Stimulated activated CD8-positive, alpha-beta memory T cell treated with anti-CD3 and anti-CD28 coated beads, Interleukin-15, amount 100 ng/mL, for 1 hour (primary cell): Measurements from ENCODE around the gene USP6.
"Not testable (repeated sequence)": the region's sequence is repeated elsewhere in the genome, so short reads cannot be mapped to it uniquely, and the experiment has no call there.

Experiments used
- DNase-seq: peaks from one replicate; pipeline ENCODE4 v3.0.0-alpha.2; 2020; ENCODE audit warnings: low read depth

The USP6 gene

GRCh38 chr17:5122056-5122455, 6.2 kb downstream of the USP6 start:
- not testable (repeated sequence) for DNase-seq

DNA sequence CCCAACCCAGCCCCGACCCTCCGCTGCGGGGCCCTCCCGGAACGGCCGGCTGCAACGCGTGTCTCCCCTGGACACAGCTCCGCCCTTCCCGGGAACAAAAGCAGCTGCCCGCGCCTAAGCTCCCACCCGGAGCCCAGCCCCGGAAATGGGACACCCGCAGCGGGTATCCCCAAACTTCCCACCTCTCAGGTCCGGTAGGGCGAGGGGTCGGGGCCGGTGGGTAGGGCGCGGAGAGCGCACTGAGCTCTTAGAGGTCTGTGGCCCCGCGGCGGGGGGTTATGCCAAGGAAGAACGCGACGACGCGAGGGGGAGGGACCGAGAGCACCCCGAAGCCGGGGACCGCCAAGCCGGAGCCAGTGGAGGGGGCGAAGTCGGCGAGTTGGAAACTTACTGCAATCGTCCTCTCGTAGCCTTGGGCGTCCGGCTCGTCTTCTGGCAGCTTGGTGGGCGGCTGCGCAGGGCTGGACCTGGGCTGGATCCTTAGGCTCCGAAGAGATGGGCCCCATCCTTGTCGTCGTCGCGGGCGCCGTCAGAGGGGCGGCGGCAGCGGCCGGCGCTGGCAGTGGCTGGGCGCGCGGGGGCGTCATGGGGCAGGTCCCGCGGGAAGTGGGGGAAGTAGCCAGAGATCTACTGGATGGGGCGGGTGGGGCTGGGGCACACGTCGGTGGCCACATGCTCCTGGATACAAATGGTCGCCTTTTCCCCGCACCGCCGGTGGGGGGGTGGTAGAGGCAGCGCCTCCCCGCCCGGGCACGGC, 6.9 kb downstream of the USP6 start:
- no peak for DNase-seq

DNA sequence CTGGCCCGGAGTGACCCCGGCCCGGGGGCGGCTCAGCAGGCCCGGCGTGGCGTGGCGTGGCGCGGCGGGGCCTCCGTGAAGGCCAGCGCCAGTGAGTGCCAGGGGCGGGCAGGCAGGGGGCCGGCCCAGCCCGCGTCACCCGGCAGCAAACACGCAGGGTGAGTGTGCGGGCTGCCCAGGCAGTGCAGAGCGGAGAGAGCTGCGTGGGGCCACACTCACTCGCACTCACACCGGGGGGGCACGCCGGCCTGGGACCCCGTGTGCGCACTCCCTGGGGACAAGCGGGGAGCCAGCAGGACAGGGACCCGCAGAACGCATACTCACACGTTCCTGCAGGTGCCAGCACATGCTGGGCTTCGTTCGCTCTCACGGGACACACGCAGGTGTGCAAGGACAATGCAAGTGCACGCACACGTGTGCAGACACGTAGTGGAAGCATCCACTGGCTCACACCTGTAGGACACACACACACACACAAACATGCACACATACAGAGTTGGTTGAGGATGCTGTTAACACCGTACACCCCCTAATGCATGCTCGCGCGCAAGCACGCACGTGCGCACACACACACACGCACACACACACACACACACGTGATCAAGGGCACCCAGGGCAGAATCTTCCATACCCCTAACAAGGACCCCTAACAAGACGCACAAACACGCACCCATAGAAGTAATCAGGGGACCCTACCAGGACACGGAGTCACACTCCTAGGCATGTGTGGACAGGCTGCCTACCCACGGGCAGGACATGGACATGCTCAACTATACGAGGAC, 7.7 kb downstream of the USP6 start:
- no peak for DNase-seq

DNA sequence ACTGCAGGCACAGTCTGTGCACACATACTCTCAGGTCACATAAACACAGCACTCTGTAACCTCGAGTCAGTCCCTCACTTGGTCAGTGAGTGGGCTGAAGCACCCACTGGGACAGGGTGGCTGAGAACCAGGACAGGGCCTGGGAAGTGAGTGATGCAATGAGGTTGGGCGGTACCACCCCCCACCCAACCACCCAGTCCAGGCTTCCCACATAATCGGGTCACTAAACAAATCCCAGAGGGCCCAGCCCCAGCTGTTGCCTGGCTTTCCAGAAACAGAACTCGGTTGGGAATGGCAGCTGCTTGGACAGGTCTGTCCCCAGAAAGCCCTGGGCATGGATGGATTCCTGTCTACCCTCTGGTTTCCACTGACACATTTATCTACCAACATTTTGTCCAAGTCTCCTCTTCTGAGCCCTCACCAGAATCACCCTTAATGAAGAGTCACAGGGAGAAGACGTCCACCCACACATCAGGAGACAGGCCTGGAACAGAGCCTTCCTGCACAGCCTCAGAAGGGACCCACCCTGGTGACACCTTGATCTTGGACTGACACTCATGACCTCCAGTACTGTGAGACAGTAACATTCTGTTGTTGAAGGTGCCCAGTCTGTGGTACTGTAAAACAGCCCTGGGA, 8.4 kb downstream of the USP6 start:
- not testable (repeated sequence) for DNase-seq

DNA sequence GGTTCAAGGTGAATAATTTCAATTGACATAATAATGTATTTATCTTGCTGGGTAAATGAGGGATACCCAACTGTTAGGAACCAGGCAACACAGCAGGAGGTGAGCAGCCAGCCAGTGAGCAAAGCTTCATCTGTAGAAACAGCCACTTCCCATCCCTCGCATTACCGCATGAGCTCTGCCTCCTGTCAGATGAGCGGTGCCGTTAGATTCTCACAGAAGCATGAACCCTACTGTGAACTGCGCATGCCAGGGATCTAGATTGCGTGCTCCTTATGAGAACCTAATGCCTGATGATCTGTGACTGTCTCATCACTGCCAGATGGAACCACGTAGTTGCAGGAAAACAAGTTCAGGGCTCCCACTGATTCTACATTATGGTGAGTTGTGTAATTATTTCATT, 9.1 kb downstream of the USP6 start:
- DNase-seq = not testable (repeated sequence)

- DNase-seq = no peak
Observed at GRCh38 chr17:5126719-5127488, 11.1 kb downstream of the USP6 start.

DNA sequence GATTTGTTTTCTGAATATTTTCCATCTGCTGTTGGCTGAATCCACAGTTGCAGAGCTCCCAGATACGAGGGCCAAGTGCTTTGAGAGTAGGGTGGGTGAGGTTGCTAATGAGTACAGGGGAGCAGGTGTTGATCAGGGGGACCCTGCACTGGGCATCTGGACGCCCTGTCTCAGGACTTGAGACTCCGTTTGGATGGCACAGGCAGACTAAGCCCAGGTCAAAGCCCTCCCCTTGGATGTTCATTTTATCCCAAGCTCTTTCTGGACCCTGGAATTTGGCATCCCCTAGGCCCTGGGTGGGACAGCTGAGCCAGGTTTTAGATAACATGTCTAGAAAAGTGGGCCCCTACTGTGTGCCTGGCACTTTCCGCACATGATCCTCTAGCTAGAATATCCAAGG, 12.1 kb downstream of the USP6 start:
- no peak for DNase-seq

- not testable (repeated sequence) for DNase-seq
Observed at GRCh38 chr17:5128387-5128786, 12.6 kb downstream of the USP6 start.

DNA sequence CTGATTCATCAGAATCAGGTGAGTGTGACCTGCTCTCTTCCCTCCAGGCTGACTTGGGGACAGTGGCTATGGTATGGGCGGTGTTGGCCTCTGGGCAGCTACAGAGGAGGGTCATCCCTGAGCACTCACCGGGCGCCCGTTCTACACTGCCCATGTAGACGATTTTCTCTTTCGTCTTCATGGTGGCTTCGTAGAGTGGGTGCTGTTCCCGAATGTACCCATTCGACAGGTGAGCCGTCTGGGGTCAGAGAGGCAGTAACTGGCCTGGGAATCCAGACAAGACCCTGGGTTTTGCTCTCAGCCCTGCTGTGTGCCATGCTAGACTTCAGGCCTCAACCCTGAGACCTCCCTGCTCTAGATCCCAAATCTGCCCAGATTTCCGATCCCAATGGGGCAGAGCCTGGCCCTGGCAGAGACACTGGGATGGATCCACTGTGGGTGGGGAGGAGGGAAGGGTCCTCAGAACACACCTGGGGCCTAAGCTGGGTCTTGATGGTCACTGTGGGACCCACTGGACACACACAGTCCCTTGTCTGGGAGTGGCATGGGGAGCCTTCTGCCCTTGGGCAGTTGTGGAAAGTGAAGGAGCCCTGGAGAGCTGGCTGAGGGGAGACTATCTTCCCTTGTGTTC, 13.2 kb downstream of the USP6 start:
- DNase-seq = no peak

DNA sequence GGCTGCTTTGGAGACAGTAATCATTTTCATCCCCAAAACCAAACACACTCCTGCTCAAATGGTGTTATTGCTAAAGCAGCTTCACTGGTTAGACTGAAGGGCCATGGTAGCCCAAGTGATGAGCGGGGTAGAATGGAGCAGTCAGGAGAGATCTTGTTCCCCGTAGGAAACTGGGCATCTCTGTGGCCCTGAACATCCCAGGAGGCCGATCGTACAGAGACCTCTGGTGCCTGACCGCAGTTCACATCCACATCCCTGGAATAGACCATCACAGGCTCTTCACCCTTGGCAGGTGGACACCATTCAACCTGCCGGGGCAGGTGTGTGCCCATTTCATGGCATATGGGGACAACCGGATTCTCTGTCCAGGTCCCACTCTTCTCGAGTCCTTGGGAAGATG, 13.9 kb downstream of the USP6 start:
- not testable (repeated sequence) for DNase-seq

- not testable (repeated sequence) for DNase-seq
Observed at GRCh38 chr17:5130261-5130660, 14.4 kb downstream of the USP6 start.

GRCh38 chr17:5130687-5131086, 14.9 kb downstream of the USP6 start:
- not testable (repeated sequence) for DNase-seq

- no peak for DNase-seq
Observed at GRCh38 chr17:5131146-5131715, 15.4 kb downstream of the USP6 start.

DNA sequence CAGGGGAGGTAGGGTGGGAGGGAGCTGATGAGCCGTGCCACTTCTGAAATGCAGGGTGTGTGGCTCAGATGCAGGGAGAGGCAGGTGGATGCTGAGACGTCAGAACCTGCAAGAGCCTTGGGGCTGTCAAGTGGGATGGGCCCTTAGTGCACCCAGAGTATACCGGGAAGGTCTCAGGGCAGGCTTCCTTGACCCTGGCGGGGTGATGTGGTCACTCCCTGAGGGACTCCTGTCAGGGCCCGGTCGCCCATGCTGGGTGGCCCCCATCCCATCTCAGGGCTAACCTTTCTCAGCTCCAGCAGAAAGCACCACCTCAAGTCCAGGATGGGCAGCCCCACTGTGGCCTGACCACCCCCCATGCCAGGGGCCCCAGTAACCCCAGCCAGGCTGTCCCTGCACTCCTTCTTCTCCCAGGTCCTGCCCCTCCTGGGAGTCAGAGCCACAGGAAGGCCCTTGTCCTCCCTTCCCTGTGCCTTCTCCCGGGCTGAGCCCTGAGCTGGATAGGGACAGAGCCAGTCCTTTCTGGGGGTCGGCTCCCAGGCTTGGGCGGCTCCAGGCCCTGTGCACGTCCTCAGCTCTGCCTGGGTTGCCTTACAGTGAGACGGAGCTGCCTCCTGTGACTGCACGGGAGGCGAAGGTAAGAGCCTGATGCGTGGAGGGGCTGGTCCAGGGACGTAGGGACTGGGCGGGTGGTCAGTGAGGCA, 16.1 kb downstream of the USP6 start:
- DNase-seq = not testable (repeated sequence)

DNA sequence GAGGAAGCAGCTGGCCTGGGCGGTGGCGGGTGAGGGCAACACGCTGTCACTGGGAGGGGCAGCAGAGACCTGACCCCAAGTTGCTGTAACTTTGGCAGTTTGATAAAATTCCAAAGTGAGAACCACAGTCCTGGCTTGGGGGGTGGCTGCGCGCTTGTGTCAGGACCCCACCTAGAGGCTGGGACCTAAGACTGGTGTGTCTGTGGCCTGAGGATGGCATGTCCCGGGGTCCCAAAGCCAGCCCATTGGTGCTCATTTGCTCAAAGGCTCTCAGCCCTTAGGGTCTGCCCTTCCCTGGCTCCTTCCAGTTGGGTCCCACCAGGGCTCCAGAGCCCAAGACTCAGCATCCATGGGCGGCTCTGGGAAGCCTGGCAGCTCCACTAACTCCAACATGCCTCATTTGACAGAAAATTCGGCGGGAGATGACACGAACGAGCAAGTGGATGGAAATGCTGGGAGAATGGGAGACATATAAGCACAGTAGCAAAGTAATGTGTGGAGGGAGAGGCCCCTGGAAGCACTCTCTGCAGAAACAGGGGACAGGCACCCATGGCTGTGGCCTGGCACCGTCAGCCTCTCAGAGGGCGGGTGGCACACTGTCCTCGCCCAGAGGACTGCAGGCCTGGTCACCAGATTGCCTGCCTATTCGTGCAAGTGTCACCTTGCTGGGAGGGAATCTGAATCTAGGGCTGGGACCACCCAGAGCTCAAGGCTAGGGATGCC, 16.8 kb downstream of the USP6 start:
- not testable (repeated sequence) for DNase-seq

DNA sequence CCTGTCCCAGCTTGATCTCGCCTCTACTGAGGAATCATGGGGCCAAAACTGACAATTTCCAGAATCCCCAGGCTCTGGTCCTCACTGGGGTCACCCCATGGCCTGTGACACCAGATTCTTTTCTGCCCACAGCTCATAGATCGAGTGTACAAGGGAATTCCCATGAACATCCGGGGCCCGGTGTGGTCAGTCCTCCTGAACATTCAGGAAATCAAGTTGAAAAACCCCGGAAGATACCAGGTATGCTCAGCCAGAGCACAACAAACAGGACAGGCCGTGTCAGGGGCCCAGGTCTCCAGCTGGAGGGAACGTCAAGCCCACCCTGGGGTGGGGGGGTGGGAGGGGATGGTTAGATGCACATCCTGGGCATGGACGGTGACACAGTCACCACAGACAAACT, 17.5 kb downstream of the USP6 start:
- no peak for DNase-seq

DNA sequence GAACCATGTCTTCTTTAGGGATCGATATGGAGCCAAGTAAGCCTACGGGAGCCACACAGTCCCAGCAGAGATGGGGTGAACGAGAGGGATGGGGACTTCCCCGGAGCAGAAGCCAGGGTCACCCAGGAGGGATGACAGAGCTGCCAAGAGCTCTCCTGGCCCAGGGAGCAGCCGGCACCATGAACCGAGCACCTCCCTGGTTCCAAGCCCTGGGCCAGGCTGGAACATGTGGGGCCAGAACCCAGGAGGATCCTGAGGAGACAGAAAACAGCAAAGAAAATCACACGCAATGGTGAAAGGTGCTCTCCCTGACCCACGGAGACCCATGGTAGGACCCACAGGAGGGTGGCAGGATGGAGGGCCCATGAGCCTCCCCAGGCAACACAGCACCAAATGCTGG, 18.1 kb downstream of the USP6 start:
- DNase-seq = not testable (repeated sequence)

DNA sequence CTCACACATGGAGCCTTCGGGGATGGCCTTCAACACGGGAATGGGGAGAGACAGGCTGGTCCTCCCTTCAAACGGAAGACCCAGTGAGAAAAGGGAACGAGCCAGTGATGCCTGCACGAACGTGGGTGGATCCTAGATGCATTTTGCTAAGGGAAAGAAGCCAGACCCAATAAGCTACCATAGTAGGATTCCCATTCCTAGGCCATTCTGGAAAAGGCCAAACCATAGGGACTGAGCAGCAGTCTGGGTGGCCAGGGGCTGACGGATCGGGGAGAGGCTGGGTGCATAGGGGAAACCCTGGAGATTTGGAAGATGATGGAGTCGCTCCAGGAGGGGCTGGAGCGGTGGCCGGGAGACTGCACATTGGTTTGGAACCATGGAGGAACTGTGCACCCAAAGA, 18.7 kb downstream of the USP6 start:
- DNase-seq = not testable (repeated sequence)

DNA sequence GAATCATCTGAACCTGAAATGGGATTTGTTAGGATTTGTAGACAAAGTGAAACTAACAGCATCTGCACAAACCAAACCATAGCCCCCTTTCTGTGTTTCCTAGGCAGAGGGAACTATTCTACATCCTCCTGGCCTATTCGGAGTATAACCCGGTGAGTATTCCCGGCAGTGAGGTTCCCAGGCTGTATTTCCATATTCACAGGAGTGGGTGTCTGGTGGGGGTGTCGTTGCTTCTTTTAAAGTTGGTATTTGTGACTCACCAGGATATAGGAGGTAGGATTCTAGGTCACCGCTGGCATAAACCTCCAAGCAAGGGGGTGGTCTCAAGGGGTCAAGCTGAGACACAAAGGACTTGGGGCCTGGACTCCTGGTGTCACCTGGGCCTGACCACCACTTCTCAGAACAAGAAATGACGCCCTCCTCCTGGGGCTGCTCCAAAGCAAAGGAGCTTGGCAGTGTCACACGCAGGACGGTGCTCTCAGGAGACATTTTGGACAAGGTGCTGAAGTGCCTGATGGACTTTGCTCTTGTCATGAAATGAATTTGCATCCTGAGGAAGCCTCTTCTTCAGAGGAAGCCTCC, 19.4 kb downstream of the USP6 start:
- DNase-seq = not testable (repeated sequence)
